NCI-H146 treated with DMSO at 0.1 percent for 48 hours (cell line): ENCODE data around the gene COL27A1.

Experiments used
- DNase-seq: peaks from one replicate; lab custom pipeline; 2025; ENCODE audit not compliant: unreplicated experiment; lab: John Stamatoyannopoulos, UW

COL27A1 gene

GRCh38 chr9:114221706-114222465, 66.5 kb downstream of the COL27A1 start:
- DNase-seq: no peak

GRCh38 chr9:114223564-114224246, 68.4 kb downstream of the COL27A1 start:
- no peak for DNase-seq

GRCh38 chr9:114224247-114224610, 68.9 kb downstream of the COL27A1 start:
- no peak for DNase-seq

GRCh38 chr9:114225561-114226212, 70.3 kb downstream of the COL27A1 start:
- DNase-seq: no peak

GRCh38 chr9:114226246-114227055, 71.1 kb downstream of the COL27A1 start:
- no peak for DNase-seq

- no peak for DNase-seq
Observed at GRCh38 chr9:114227288-114228015, 72.1 kb downstream of the COL27A1 start.

GRCh38 chr9:114228016-114228808, 72.9 kb downstream of the COL27A1 start:
- DNase-seq: no peak

- no peak for DNase-seq
Observed at GRCh38 chr9:114229295-114229694, 74.0 kb downstream of the COL27A1 start.

- no peak for DNase-seq
Observed at GRCh38 chr9:114230068-114230467, 74.7 kb downstream of the COL27A1 start.

- no peak for DNase-seq
Observed at GRCh38 chr9:114231273-114231672, 75.9 kb downstream of the COL27A1 start.

- DNase-seq: no peak
Observed at GRCh38 chr9:114231719-114232449, 76.5 kb downstream of the COL27A1 start.

- no peak for DNase-seq
Observed at GRCh38 chr9:114233491-114234185, 78.3 kb downstream of the COL27A1 start.

- no peak for DNase-seq
Observed at GRCh38 chr9:114235033-114235661, 79.8 kb downstream of the COL27A1 start.

- DNase-seq: no peak
Observed at GRCh38 chr9:114236391-114237138, 81.2 kb downstream of the COL27A1 start.

- DNase-seq: no peak
Observed at GRCh38 chr9:114237247-114237646, 81.9 kb downstream of the COL27A1 start.

- DNase-seq: no peak
Observed at GRCh38 chr9:114237781-114238180, 82.4 kb downstream of the COL27A1 start.

GRCh38 chr9:114238472-114238871, 83.1 kb downstream of the COL27A1 start:
- DNase-seq: no peak
